A673 (cell line): Measurements from ENCODE around the gene XAGE3. TPM values are rescaled to one million over a fixed set of nuclear protein-coding genes. Genes with fewer than 3 reads are reported as not detected.
"Not testable (repeated sequence)": the region's sequence is repeated elsewhere in the genome, so short reads cannot be mapped to it uniquely, and the experiment has no call there.

Experiments used
- BruUV-seq: library from RNA; stranded (reverse); fragments of 400-500 nt; replicated peaks from 2 replicates; lab custom pipeline; 2021; lab: Mats Ljungman, UMichigan
- CTCF ChIA-PET: fragments of 300-600 bp; sonication (Branson Sonifier 250); formaldehyde crosslinking; loops from one replicate; lab custom pipeline; 2022; ENCODE audit warnings: antibody characterized with exemption; lab: Charles Lee
- POLR2A ChIA-PET: fragments of 300-600 bp; sonication (Branson Sonifier 250); formaldehyde crosslinking; loops from one replicate; lab custom pipeline; 2022; ENCODE audit warnings: antibody characterized with exemption; ENCODE audit not compliant: low non-redundant PET; lab: Charles Lee
- DNase-seq: peaks from one replicate; pipeline ENCODE4 v3.0.0-alpha.2; 2015; ENCODE audit warnings: low spot score
- H3K27ac ChIP-seq: fragments of 200-600 bp; sonication (generic); 2 replicates; pipeline ENCODE4 v1.5.1; 2016; ENCODE audit warnings: mixed run types, low read depth, mild to moderate bottlenecking, mixed read lengths, antibody characterized with exemption, low read length; ENCODE audit not compliant: poor library complexity, severe bottlenecking
- H3K27me3 ChIP-seq: fragments of 200-600 bp; sonication (generic); replicated peaks from 2 replicates; pipeline ENCODE4 v1.6.1; 2017; ENCODE audit warnings: mixed run types, low read depth, mild to moderate bottlenecking, mixed read lengths, antibody characterized with exemption, low read length; ENCODE audit not compliant: insufficient read depth, poor library complexity
- H3K36me3 ChIP-seq: fragments of 200-600 bp; sonication (generic); 2 replicates; pipeline ENCODE4 v1.6.1; 2016; ENCODE audit warnings: mixed run types, mild to moderate bottlenecking, mixed read lengths, antibody characterized with exemption, low read length; ENCODE audit not compliant: insufficient read depth, poor library complexity, severe bottlenecking
- H3K4me1 ChIP-seq: fragments of 200-600 bp; sonication (generic); 2 replicates; pipeline ENCODE4 v1.6.1; 2017; ENCODE audit warnings: mixed run types, mild to moderate bottlenecking, mixed read lengths, antibody characterized with exemption, low read length; ENCODE audit not compliant: insufficient read depth, poor library complexity, severe bottlenecking
- H3K4me3 ChIP-seq: fragments of 200-600 bp; sonication (generic); 2 replicates; pipeline ENCODE4 v1.5.1; 2016; ENCODE audit warnings: low read depth, mixed run types, mild to moderate bottlenecking, mixed read lengths, low read length; ENCODE audit not compliant: poor library complexity, severe bottlenecking
- H3K9me3 ChIP-seq: fragments of 200-600 bp; sonication (generic); 2 replicates; pipeline ENCODE4 v1.6.1; 2016; ENCODE audit warnings: mixed run types, low read depth, mild to moderate bottlenecking, mixed read lengths, antibody characterized with exemption, low read length; ENCODE audit not compliant: poor library complexity, severe bottlenecking
- EZH2 ChIP-seq: fragments of 200-600 bp; sonication (generic); IDR thresholded peaks from 2 replicates; pipeline ENCODE4 v1.6.1; 2017; ENCODE audit warnings: borderline replicate concordance, low read depth, mild to moderate bottlenecking, mixed read lengths, antibody characterized with exemption, low read length; ENCODE audit not compliant: poor library complexity, severe bottlenecking
- intact Hi-C: fragments of 100-400 bp; cut with micrococcal nuclease; formaldehyde crosslinking; loops from one replicate; pipeline ENCODE4 v1.10.0; 2022; ENCODE audit not compliant: unreplicated experiment
- total RNA-seq: library from RNA; stranded (reverse); gene quantifications from 2 replicates; pipeline ENCODE4 v1.2.3, GENCODE V29; 2021
- TF ChIP-seq, protein P1 (sequence below): fragments of 300-800, 200-600 bp; sonication (generic); conservative IDR thresholded peaks from 2 replicates; pipeline ENCODE4 v1.5.1; 2017; ENCODE audit warnings: low read depth, mild to moderate bottlenecking, antibody characterized with exemption, low read length, moderate library complexity, mixed read lengths

Gene XAGE3
- total RNA-seq, 1 experiment from 2014 or later: not detected

DNA sequence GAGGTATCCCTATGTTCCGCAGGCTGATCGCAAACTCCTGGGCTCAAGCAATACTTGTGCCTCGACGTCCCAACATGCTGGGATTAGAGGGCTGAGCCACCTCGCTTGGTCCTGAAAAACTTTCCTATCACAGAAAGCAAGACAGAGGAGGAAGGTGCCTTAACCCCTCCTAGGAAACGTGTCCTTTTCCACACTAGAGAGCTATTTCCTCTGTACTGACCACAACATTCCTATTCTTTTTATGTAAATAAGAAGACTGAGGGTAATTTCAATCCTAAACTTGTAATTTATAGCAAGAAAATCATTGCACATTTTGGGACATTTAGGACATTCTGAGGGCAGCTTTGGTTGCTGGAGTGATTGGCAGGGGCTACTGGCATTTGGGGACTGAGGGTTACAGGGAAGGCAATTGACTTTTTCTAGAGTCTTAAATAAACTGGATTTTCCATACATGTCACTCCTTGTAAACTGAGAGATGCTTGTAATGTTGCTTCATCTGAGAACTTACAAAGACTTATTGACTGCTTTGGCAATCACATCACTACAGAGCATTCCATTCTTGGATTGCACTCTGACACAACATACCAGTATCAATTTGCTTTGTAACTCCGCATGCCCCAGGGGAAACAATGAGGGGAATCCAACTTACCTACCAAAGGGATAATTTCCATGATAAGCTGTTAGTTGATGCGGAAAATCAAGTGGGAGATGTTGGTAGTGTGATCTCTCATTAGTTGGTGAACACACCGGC lies 15.6 kb downstream of the XAGE3 start:
- Histone ChIP-seq H3K4me3 (no peak overlapping the region), H3K4me1 (no peaks in the 10 kb centered on the region), H3K36me3 (no peaks in the 10 kb centered on the region), H3K27me3 (peaks cover 5% of the 10 kb centered on the region), H3K9me3 (no peaks in the 10 kb centered on the region), H3K27ac (no peak overlapping the region)
- POLR2A ChIA-PET: no interaction called here
- CTCF ChIA-PET: no interaction called here
- intact Hi-C loops: no loop called here
- TF ChIP-seq, protein P1, sequence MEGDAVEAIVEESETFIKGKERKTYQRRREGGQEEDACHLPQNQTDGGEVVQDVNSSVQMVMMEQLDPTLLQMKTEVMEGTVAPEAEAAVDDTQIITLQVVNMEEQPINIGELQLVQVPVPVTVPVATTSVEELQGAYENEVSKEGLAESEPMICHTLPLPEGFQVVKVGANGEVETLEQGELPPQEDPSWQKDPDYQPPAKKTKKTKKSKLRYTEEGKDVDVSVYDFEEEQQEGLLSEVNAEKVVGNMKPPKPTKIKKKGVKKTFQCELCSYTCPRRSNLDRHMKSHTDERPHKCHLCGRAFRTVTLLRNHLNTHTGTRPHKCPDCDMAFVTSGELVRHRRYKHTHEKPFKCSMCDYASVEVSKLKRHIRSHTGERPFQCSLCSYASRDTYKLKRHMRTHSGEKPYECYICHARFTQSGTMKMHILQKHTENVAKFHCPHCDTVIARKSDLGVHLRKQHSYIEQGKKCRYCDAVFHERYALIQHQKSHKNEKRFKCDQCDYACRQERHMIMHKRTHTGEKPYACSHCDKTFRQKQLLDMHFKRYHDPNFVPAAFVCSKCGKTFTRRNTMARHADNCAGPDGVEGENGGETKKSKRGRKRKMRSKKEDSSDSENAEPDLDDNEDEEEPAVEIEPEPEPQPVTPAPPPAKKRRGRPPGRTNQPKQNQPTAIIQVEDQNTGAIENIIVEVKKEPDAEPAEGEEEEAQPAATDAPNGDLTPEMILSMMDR: no peak
- no peak for TF ChIP-seq EZH2
- DNase-seq: no peak
- BruUV-seq: no TSS peak

DNA sequence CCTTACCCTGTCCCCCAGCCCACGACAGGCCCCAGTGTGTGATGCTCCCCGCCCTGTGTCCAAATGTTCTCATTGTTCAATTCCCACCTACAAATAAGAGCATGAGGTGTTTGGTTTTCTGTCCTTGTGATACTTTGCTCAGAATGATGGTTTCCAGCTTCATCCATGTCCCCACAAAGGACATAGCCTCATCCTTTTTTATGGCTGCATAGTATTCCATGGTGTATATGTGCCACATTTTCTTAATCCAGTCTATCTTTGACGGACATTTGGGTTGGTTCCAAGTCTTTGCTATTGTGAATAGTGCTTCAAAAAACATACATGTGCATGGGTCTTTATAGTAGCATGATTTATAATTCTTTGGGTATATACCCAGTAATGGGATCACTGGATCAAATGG lies 24.3 kb downstream of the XAGE3 start:
- H3K27me3 ChIP-seq, POLR2A ChIA-PET, H3K36me3 ChIP-seq, H3K4me3 ChIP-seq, DNase-seq, H3K9me3 ChIP-seq, H3K27ac ChIP-seq, BruUV-seq, CTCF ChIA-PET, intact Hi-C loops, H3K4me1 ChIP-seq: not testable (repeated sequence)

DNA sequence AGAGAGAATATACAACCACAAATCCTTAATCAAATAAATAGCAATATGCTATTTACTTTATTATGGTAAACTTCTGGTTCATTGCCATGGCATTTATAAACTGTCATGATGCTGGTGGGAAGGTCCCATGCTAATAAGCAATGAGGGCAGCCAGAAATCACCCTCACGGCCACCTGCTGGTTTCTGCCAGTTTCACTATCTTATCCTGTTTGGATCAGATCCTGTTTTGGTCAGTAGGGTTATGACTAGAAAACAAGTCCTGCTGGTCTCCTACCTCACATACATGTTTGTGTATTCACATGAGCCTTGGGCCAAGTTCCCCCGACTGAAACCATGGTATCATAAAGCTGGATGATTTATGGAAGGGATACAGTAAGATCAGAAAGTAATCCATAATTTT lies 28.7 kb downstream of the XAGE3 start:
- intact Hi-C loops: no loop called here
- H3K36me3 ChIP-seq: no peaks in the 10 kb centered on the region
- CTCF ChIA-PET: no interaction called here
- no peak overlapping the region for H3K27ac ChIP-seq
- no peak overlapping the region for H3K4me3 ChIP-seq
- no peaks in the 10 kb centered on the region for H3K9me3 ChIP-seq
- TF ChIP-seq, protein P1: no peak
- TF ChIP-seq EZH2: no peak
- POLR2A ChIA-PET: no interaction called here
- H3K27me3 ChIP-seq: no peaks in the 10 kb centered on the region
- H3K4me1 ChIP-seq: no peaks in the 10 kb centered on the region
- BruUV-seq: no TSS peak
- DNase-seq: no peak

DNA sequence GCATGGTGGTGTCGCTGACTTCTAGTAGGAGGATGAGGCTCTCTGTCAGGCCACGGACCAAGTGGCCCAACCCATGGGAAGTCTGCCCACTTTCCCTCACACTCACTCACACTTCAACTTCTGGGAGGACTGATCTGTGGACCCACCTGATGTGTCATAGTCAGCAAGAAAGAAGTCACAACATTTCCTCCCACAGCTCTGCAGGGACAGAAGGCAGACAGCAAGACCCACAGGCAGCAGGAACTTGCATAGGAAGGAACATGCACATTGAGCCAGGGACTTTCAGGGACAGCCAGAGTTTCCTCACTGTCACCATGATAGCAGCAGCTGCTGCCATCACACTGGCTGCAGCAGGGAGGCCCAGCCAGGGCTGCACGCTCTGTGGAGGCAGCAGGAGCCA lies 37.3 kb downstream of the XAGE3 start:
- H3K4me1 ChIP-seq: no peaks in the 10 kb centered on the region
- no peak for TF ChIP-seq EZH2
- TF ChIP-seq, protein P1: no peak
- H3K9me3 ChIP-seq: no peaks in the 10 kb centered on the region
- no peaks in the 10 kb centered on the region for H3K36me3 ChIP-seq
- POLR2A ChIA-PET: no interaction called here
- CTCF ChIA-PET: no interaction called here
- no peaks in the 10 kb centered on the region for H3K27me3 ChIP-seq
- intact Hi-C loops: no loop called here
- DNase-seq: no peak
- H3K4me3 ChIP-seq: no peak overlapping the region
- no peak overlapping the region for H3K27ac ChIP-seq
- BruUV-seq: no TSS peak
